ENCODE measurements around the gene TTC9C.

GRCh38 chr11:62687508-62688396, 40.5 kb upstream of the TTC9C start:
- TF ChIP-seq CTCF (IDR thresholded peaks at IDR 0.05 in 2 of 3, conservative IDR thresholded peaks at IDR 0.05 in 1 of 3; ENCODE audit: borderline replicate concordance in 1 of 3, insufficient read depth in 1 of 3, low read depth in 2 of 3, low read length in 2 of 3) (no peak), POLR2AphosphoS5 (IDR thresholded peaks at IDR 0.05; ENCODE audit: low read depth, low read length) (no peak), ELF1 (IDR thresholded peaks at IDR 0.05; ENCODE audit: borderline replicate concordance, low read depth) (no peak), EZH2phosphoT487 (IDR thresholded peaks at IDR 0.05; ENCODE audit: borderline replicate concordance) (no peak), SP1 (IDR thresholded peaks at IDR 0.05; ENCODE audit: low read depth) (no peak), ZBTB33 (IDR thresholded peaks at IDR 0.05; ENCODE audit: extremely low read depth, insufficient replicate concordance, low read length) (no peak)

All from HCT116 (cell line).